Colonic mucosa (tissue), 4 donors: ENCODE measurements around the gene RNF38. TPM values are rescaled to one million over a fixed set of nuclear protein-coding genes. Genes with fewer than 3 reads are reported as not detected.
"Not testable (repeated sequence)": the region's sequence is repeated elsewhere in the genome, so short reads cannot be mapped to it uniquely, and the experiment has no call there.

Experiments
- DNase-seq: peaks from one replicate; pipeline ENCODE4 v3.0.0-alpha.2; 2020
- H3K27ac ChIP-seq: fragments of 200-600 bp; one replicate; pipeline ENCODE4 v1.8.0; 2021
- H3K27me3 ChIP-seq: fragments of 200-600 bp; one replicate; pipeline ENCODE4 v1.8.0; 2021
- H3K36me3 ChIP-seq: fragments of 200-600 bp; one replicate; pipeline ENCODE4 v1.8.0; 2021
- H3K4me1 ChIP-seq: fragments of 200-600 bp; one replicate; pipeline ENCODE4 v1.8.0; 2021; ENCODE audit warnings: mild to moderate bottlenecking
- H3K4me3 ChIP-seq: fragments of 200-600 bp; one replicate; pipeline ENCODE4 v1.8.0; 2021
- H3K9ac ChIP-seq, 2 donors: one replicate each; pipeline ENCODE4 v1.7.0; 2013; ENCODE audit warnings: control low read depth in 2 of 2, low read depth in 2 of 2, low read length in 2 of 2
- H3K9me3 ChIP-seq: fragments of 200-600 bp; one replicate; pipeline ENCODE4 v1.8.0; 2021
- intact Hi-C: fragments of 100-400 bp; cut with DNase I; formaldehyde crosslinking; loops from one replicate; pipeline ENCODE4 v1.14.1; 2022
- total RNA-seq, 2 donors: library from RNA; stranded (reverse); fragmentation: NEBNext Ultra II Directional in 1 of 2; extraction: Animal tissue kit (Norgen Biotek cat#: 25700) in 1 of 2; gene quantifications; one replicate each; pipeline ENCODE4 v1.2.1, GENCODE V29; 2021
- TF ChIP-seq, protein P1 (sequence below): fragments of 200-600 bp; IDR thresholded peaks from one replicate; pipeline ENCODE4 v1.8.0; 2022; ENCODE audit warnings: antibody characterized with exemption, mild to moderate bottlenecking
- donor health status: healthy.
- donor health status: DM: no; HTN: no; CAD: no.
- donor health status: DM: no; HTN: no; CAD: no.

The RNF38 gene
- total RNA-seq, 2 donors from 2014 or later, result 28.9 to 39.2 TPM

GRCh38 chr9:36424289-36425055, 24.4 kb upstream of the RNF38 start:
- Histone ChIP-seq H3K27ac (no peak overlapping the region), H3K27me3 (no peaks in the 10 kb centered on the region), H3K9me3 (no peaks in the 10 kb centered on the region), H3K4me3 (no peak overlapping the region), H3K36me3 (peaks cover 3% of the 10 kb centered on the region), H3K4me1 (no peaks in the 10 kb centered on the region), H3K9ac (no peak overlapping the region)
- intact Hi-C loops, result no loop called here
- TF ChIP-seq, protein P1, sequence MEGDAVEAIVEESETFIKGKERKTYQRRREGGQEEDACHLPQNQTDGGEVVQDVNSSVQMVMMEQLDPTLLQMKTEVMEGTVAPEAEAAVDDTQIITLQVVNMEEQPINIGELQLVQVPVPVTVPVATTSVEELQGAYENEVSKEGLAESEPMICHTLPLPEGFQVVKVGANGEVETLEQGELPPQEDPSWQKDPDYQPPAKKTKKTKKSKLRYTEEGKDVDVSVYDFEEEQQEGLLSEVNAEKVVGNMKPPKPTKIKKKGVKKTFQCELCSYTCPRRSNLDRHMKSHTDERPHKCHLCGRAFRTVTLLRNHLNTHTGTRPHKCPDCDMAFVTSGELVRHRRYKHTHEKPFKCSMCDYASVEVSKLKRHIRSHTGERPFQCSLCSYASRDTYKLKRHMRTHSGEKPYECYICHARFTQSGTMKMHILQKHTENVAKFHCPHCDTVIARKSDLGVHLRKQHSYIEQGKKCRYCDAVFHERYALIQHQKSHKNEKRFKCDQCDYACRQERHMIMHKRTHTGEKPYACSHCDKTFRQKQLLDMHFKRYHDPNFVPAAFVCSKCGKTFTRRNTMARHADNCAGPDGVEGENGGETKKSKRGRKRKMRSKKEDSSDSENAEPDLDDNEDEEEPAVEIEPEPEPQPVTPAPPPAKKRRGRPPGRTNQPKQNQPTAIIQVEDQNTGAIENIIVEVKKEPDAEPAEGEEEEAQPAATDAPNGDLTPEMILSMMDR, result no peak
- DNase-seq, result no peak

- no peaks in the 10 kb centered on the region for H3K27me3 ChIP-seq
Observed at GRCh38 chr9:36423206-36423605, 23.1 kb upstream of the RNF38 start.

GRCh38 chr9:36416890-36417289, 16.8 kb upstream of the RNF38 start:
- no peaks in the 10 kb centered on the region for H3K27me3 ChIP-seq
- intact Hi-C loops, result no loop called here
- H3K4me1 ChIP-seq, result no peaks in the 10 kb centered on the region
- no peak for DNase-seq
- no peak overlapping the region for H3K4me3 ChIP-seq
- no peaks in the 10 kb centered on the region for H3K9me3 ChIP-seq
- no peak overlapping the region for H3K27ac ChIP-seq
- H3K36me3 ChIP-seq, result peaks cover 3% of the 10 kb centered on the region
- TF ChIP-seq, protein P1, result no peak
- no peak overlapping the region for H3K9ac ChIP-seq

More at GRCh38 chr9:36423206-36423605, 23.1 kb upstream of the RNF38 start:
- no peak for DNase-seq
- H3K4me1 ChIP-seq, result no peaks in the 10 kb centered on the region
- no peak overlapping the region for H3K27ac ChIP-seq
- no peak overlapping the region for H3K4me3 ChIP-seq
- intact Hi-C loops, result no loop called here
- H3K9me3 ChIP-seq, result no peaks in the 10 kb centered on the region
- peaks cover 3% of the 10 kb centered on the region for H3K36me3 ChIP-seq
- H3K9ac ChIP-seq, result no peak overlapping the region
- TF ChIP-seq, protein P1, result no peak

- Histone ChIP-seq H3K27me3 (no peaks in the 10 kb centered on the region), H3K4me1 (no peaks in the 10 kb centered on the region), H3K36me3 (no peaks in the 10 kb centered on the region), H3K9ac (no peak overlapping the region), H3K27ac (no peak overlapping the region), H3K9me3 (no peaks in the 10 kb centered on the region), H3K4me3 (no peak overlapping the region)
- intact Hi-C loops, result no loop called here
- DNase-seq, result no peak
- TF ChIP-seq, protein P1, result no peak
Observed at GRCh38 chr9:36415822-36416525, 15.9 kb upstream of the RNF38 start.

GRCh38 chr9:36411410-36411809, 11.3 kb upstream of the RNF38 start:
- H3K4me1 ChIP-seq, H3K9ac ChIP-seq, DNase-seq, H3K27ac ChIP-seq, H3K36me3 ChIP-seq, H3K4me3 ChIP-seq, H3K27me3 ChIP-seq, intact Hi-C loops, H3K9me3 ChIP-seq: not testable (repeated sequence)

DNA sequence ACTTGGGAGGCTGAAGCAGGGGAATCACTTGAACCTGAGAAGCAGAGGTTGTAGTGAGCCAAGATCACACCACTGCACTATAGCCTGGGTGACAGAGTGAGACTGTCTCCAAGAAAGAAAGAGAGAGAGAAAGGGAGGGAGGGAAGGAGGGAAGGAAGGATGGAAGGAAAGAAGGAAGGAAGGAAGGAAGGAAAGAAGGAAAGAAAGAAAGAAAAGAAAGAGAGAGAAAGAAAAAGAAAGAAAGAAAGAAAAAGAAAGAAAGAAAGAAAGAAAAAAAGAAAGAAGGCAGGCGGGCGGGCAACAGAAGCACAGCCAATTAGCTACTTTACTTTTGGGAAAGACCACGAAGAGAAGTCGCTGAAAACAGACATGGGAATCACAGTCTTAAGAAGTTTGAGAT, 9.0 kb upstream of the RNF38 start:
- not testable (repeated sequence) for H3K9me3 ChIP-seq, H3K9ac ChIP-seq
- intact Hi-C loops, result loop anchor here (2.0 kb wide), 1 partner anchor 38 kb away; no protein-coding TSS in a partner anchor

More for the DNA sequence above, 9.0 kb upstream of the RNF38 start:
- not testable (repeated sequence) for H3K4me3 ChIP-seq, H3K36me3 ChIP-seq, H3K27ac ChIP-seq, DNase-seq, H3K27me3 ChIP-seq, H3K4me1 ChIP-seq
